ENCODE measurements around the gene RAMP1.

The RAMP1 gene

GRCh38 chr2:237819231-237819630 lies 40.2 kb upstream of the RAMP1 start:
- TF ChIP-seq SIN3A (IDR thresholded peaks at IDR 0.05; ENCODE audit: borderline replicate concordance, insufficient read depth, low read length): no peak
- TF ChIP-seq TAF1 (IDR thresholded peaks at IDR 0.05; ENCODE audit: borderline replicate concordance, insufficient read depth, low read length): no peak
- no peak for TF ChIP-seq FOXP2 (optimal IDR thresholded peaks at IDR 0.05; ENCODE audit: borderline replicate concordance, extremely low read depth, extremely low read length, insufficient read depth)
- TF ChIP-seq POLR2AphosphoS5 (IDR thresholded peaks at IDR 0.05; ENCODE audit: low read depth, low read length): no peak
- TF ChIP-seq REST (IDR thresholded peaks at IDR 0.05; ENCODE audit: insufficient read depth in 1 of 2, low read depth in 2 of 2, low read length in 2 of 2): no peak

GRCh38 chr2:237820421-237820820 lies 39.0 kb upstream of the RAMP1 start:
- TF ChIP-seq POLR2AphosphoS5 (IDR thresholded peaks at IDR 0.05; ENCODE audit: low read depth, low read length) (no peak), SIN3A (IDR thresholded peaks at IDR 0.05; ENCODE audit: borderline replicate concordance, insufficient read depth, low read length) (no peak), FOXP2 (optimal IDR thresholded peaks at IDR 0.05; ENCODE audit: borderline replicate concordance, extremely low read depth, extremely low read length, insufficient read depth) (no peak), REST (IDR thresholded peaks at IDR 0.05; ENCODE audit: insufficient read depth in 1 of 2, low read depth in 2 of 2, low read length in 2 of 2) (no peak), TAF1 (IDR thresholded peaks at IDR 0.05; ENCODE audit: borderline replicate concordance, insufficient read depth, low read length) (no peak)

GRCh38 chr2:237823544-237823943 lies 35.9 kb upstream of the RAMP1 start:
- TF ChIP-seq SIN3A (IDR thresholded peaks at IDR 0.05; ENCODE audit: borderline replicate concordance, insufficient read depth, low read length): no peak
- no peak for TF ChIP-seq POLR2AphosphoS5 (IDR thresholded peaks at IDR 0.05; ENCODE audit: low read depth, low read length)
- TF ChIP-seq REST (IDR thresholded peaks at IDR 0.05; ENCODE audit: insufficient read depth in 1 of 2, low read depth in 2 of 2, low read length in 2 of 2): no peak
- no peak for TF ChIP-seq TAF1 (IDR thresholded peaks at IDR 0.05; ENCODE audit: borderline replicate concordance, insufficient read depth, low read length)
- TF ChIP-seq FOXP2 (optimal IDR thresholded peaks at IDR 0.05; ENCODE audit: borderline replicate concordance, extremely low read depth, extremely low read length, insufficient read depth): no peak

GRCh38 chr2:237824085-237824484 lies 35.3 kb upstream of the RAMP1 start:
- TF ChIP-seq SIN3A (IDR thresholded peaks at IDR 0.05; ENCODE audit: borderline replicate concordance, insufficient read depth, low read length) (no peak), TAF1 (IDR thresholded peaks at IDR 0.05; ENCODE audit: borderline replicate concordance, insufficient read depth, low read length) (no peak), FOXP2 (optimal IDR thresholded peaks at IDR 0.05; ENCODE audit: borderline replicate concordance, extremely low read depth, extremely low read length, insufficient read depth) (no peak), POLR2AphosphoS5 (IDR thresholded peaks at IDR 0.05; ENCODE audit: low read depth, low read length) (no peak), REST (IDR thresholded peaks at IDR 0.05; ENCODE audit: insufficient read depth in 1 of 2, low read depth in 2 of 2, low read length in 2 of 2) (no peak)

Data from PFSK-1 (cell line).